K562 (cell line): ENCODE results near the gene NES. TPM values are rescaled to one million over a fixed set of nuclear protein-coding genes. Genes with fewer than 3 reads are reported as not detected.

Experiments used
- CREB1 ChIP-seq, 2 experiments: sonication (generic) in 1 of 2; formaldehyde crosslinking in 1 of 2; IDR thresholded peaks; 2 replicates each; pipeline versions ENCODE4 v1.6.1 to v1.8.0; 2012 to 2022; ENCODE audit warnings: inconsistent platforms in 1 of 2, mild to moderate bottlenecking in 1 of 2, missing genetic modification reagents in 1 of 2, moderate library complexity in 1 of 2
- CTBP1 ChIP-seq: fragments of 450-650 bp; IDR thresholded peaks from 2 replicates; pipeline ENCODE4 v1.6.1; 2016; ENCODE audit warnings: borderline replicate concordance
- ELK1 ChIP-seq: sonication (generic); formaldehyde crosslinking; IDR thresholded peaks from 2 replicates; pipeline ENCODE4 v1.8.1; 2022; ENCODE audit warnings: missing genetic modification reagents
- ERF ChIP-seq: fragments of 450-650 bp; formaldehyde crosslinking; IDR thresholded peaks from 2 replicates; pipeline ENCODE4 v1.4.0; 2020; ENCODE audit warnings: mild to moderate bottlenecking, mixed read lengths
- ETV5 ChIP-seq: sonication (generic); formaldehyde crosslinking; IDR thresholded peaks from 2 replicates; pipeline ENCODE4 v1.4.0; 2020; ENCODE audit warnings: low read depth, mild to moderate bottlenecking, missing genetic modification reagents
- FOSL1 ChIP-seq: fragments of 200-800 bp; sonication (Bioruptor generic); conservative IDR thresholded peaks from 2 replicates; pipeline ENCODE4 v1.6.1; 2016; ENCODE audit warnings: missing genetic modification characterization, missing compliant biosample characterization
- FOXA1 ChIP-seq: fragments of 450-650 bp; IDR thresholded peaks from 2 replicates; pipeline ENCODE4 v1.6.1; 2016; ENCODE audit warnings: mild to moderate bottlenecking, borderline replicate concordance
- HDAC1 ChIP-seq, 2 experiments: fragments of 450-650 bp; IDR thresholded peaks; 2 replicates each; pipeline ENCODE4 v1.6.1; 2016 to 2017; ENCODE audit warnings: inconsistent platforms in 1 of 2, mild to moderate bottlenecking in 1 of 2, moderate library complexity in 1 of 2
- KLF6 ChIP-seq: fragments of 250-450 bp; sonication (Bioruptor Pico); IDR thresholded peaks from 2 replicates; pipeline ENCODE4 v1.4.0; 2020; ENCODE audit warnings: mild to moderate bottlenecking, moderate library complexity, borderline replicate concordance
- MECOM ChIP-seq: fragments of 250-450 bp; sonication (Bioruptor Pico); IDR thresholded peaks from 2 replicates; pipeline ENCODE4 v1.8.0; 2022; ENCODE audit warnings: inconsistent platforms
- POLR3G ChIP-seq: IDR thresholded peaks from 2 replicates; pipeline ENCODE4 v1.6.1; 2011; ENCODE audit not compliant: insufficient read length, insufficient replicate concordance; ENCODE audit errors: extremely low read depth
- RAD21 ChIP-seq, 2 experiments: fragments of 250-450 bp in 1 of 2; fragments of 450-650 bp in 1 of 2; sonication (Bioruptor Pico) in 1 of 2; formaldehyde crosslinking in 1 of 2; IDR thresholded peaks in 1 of 2; conservative IDR thresholded peaks in 1 of 2; 2 replicates each; pipeline versions ENCODE4 v1.4.0 to v1.8.0; 2020 to 2022; ENCODE audit warnings: mild to moderate bottlenecking in 2 of 2, moderate library complexity in 1 of 2
- SMC3 ChIP-seq: conservative IDR thresholded peaks from 2 replicates; pipeline ENCODE4 v1.6.1; 2011; ENCODE audit warnings: low read depth, low read length, improper control_type of control experiment; ENCODE audit not compliant: insufficient read depth
- TAF15 ChIP-seq: fragments of 200-400 bp; formaldehyde crosslinking; IDR thresholded peaks from 2 replicates; pipeline ENCODE4 v1.6.1; 2017; ENCODE audit warnings: mild to moderate bottlenecking, low read depth, low read length, moderate library complexity
- ZNF143 ChIP-seq: sonication (generic); formaldehyde crosslinking; IDR thresholded peaks from 2 replicates; pipeline ENCODE4 v1.9.0; 2022; ENCODE audit warnings: mild to moderate bottlenecking, missing genetic modification reagents
- ZNF316 ChIP-seq: fragments of 450-650 bp; IDR thresholded peaks from 2 replicates; pipeline ENCODE4 v1.6.1; 2016
- ZNF583 ChIP-seq: fragments of 250-450 bp; sonication (Bioruptor Pico); IDR thresholded peaks from 2 replicates; pipeline ENCODE4 v1.4.0; 2020
- ZNF586 ChIP-seq: fragments of 450-650 bp; formaldehyde crosslinking; conservative IDR thresholded peaks from 2 replicates; pipeline ENCODE4 v1.4.0; 2020; ENCODE audit warnings: mild to moderate bottlenecking, moderate library complexity
- ZNF76 ChIP-seq: fragments of 250-450 bp; sonication (Bioruptor Pico); IDR thresholded peaks from 2 replicates; pipeline ENCODE4 v1.4.0; 2020; ENCODE audit warnings: mild to moderate bottlenecking, moderate library complexity, borderline replicate concordance
- polyA plus RNA-seq, 8 experiments: library from polyadenylated mRNA; depleted of rRNA in 4 of 8; stranded (reverse) in 5 of 8; unstranded in 3 of 8; fragments of >200 nt; fragmentation: Nextera tagmentation in 2 of 8; fragmentation: Illumina TruSeq in 1 of 8; extraction: Ambion mirVana in 2 of 8; extraction: Trizol in 1 of 8; gene quantifications; 2 replicates each; pipeline versions ENCODE4 v1.2.1 to v1.2.3, GENCODE V29; 2011 to 2014; ENCODE audit warnings: inconsistent platforms in 1 of 8, missing spikeins in 1 of 8
- total RNA-seq, 7 experiments: library from RNA; depleted of rRNA in 6 of 7; stranded (reverse); fragments of >200 nt in 6 of 7; fragmentation: Illumina TruSeq in 2 of 7; extraction: Trizol in 2 of 7; gene quantifications; 2 replicates each; pipeline versions ENCODE4 v1.2.1 to v1.2.3, GENCODE V29; 2011 to 2021; ENCODE audit warnings: low replicate concordance in 1 of 7
- TF ChIP-seq, protein P1 (sequence below), 2 experiments: fragments of 150-350 bp in 1 of 2; IDR thresholded peaks; 2 replicates each; pipeline ENCODE4 v1.6.1; 2012 to 2016; ENCODE audit warnings: low read depth in 2 of 2, low read length in 2 of 2, mild to moderate bottlenecking in 1 of 2, moderate library complexity in 1 of 2
- TF ChIP-seq, protein P2 (sequence below): fragments of 450-650 bp; formaldehyde crosslinking; IDR thresholded peaks from 2 replicates; pipeline ENCODE4 v1.4.0; 2020; ENCODE audit warnings: mild to moderate bottlenecking

NES gene
- total and polyA plus RNA-seq, 9 of the 15 experiments (the other 6 are each of a cell fraction or from before 2014, with no cell fraction given): 0.10 to 8.6 (median 4.2) TPM

DNA sequence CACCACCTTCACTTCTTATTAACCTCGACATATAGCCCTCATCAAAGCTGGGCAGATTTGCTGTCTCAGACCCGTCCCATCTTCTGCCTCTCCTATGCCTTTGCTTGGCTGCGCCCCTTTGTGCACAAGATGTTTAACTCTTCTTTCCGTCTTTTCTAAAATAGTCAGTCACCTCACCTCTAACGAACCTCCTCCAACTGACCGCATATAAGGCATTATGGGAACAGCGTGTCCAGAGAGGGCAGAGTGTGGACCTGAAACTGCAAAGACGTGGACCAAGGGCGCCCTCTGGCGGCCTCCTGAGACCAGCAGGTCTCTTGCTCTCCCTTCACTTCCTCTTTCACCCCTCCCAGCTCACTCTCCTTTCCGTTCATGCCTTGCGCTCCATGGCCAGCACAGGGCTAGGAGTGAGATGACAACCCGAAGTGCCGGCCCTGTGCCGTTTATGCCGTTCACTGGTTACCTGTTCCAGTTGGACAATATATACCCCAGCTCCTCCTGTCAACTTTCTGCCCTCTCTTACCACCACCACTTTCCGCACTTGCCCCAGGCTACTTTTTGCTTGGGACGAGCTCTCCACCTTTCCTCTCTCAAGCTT, 48.6 kb upstream of the NES start (continued):
- TF ChIP-seq ELK1 (CRISPR knock-in tag) (no peak), ZNF316 (no peak), FOSL1 (tag) (no peak), TAF15 (no peak), ZNF143 (peak; percentile 68), SMC3 (peak; percentile 94), FOXA1 (no peak), RAD21 (CRISPR knock-in tag; conservative IDR thresholded peaks at IDR 0.05 in 1 of 2, IDR thresholded peaks at IDR 0.05 in 1 of 2) (peak; percentile 90 to 94), ERF (CRISPR knock-in tag) (0 out of 2 replicates have a peak, but pooled peaks have one; percentile 3), MECOM (CRISPR knock-in tag) (no peak), CREB1 (IDR thresholded peaks at IDR 0.05) (peak; percentile 52; the same call in 1 of the 2 replicates), CREB1 (CRISPR knock-in tag; IDR thresholded peaks at IDR 0.05) (peak; percentile 46; the same call in 1 of the 2 replicates), CTBP1 (peak; percentile 80), HDAC1 (IDR thresholded peaks at IDR 0.05) (peak in 1 of 2 experiments; percentile 86; a peak in 1 of 4 replicates), ZNF586 (no peak), POLR3G (no peak), ETV5 (peak; percentile 89), ZNF583 (CRISPR knock-in tag) (no peak), ZNF76 (CRISPR knock-in tag) (0 out of 2 replicates have a peak, but pooled peaks have one; percentile 31), KLF6 (CRISPR knock-in tag) (no peak)
- TF ChIP-seq, protein P1, sequence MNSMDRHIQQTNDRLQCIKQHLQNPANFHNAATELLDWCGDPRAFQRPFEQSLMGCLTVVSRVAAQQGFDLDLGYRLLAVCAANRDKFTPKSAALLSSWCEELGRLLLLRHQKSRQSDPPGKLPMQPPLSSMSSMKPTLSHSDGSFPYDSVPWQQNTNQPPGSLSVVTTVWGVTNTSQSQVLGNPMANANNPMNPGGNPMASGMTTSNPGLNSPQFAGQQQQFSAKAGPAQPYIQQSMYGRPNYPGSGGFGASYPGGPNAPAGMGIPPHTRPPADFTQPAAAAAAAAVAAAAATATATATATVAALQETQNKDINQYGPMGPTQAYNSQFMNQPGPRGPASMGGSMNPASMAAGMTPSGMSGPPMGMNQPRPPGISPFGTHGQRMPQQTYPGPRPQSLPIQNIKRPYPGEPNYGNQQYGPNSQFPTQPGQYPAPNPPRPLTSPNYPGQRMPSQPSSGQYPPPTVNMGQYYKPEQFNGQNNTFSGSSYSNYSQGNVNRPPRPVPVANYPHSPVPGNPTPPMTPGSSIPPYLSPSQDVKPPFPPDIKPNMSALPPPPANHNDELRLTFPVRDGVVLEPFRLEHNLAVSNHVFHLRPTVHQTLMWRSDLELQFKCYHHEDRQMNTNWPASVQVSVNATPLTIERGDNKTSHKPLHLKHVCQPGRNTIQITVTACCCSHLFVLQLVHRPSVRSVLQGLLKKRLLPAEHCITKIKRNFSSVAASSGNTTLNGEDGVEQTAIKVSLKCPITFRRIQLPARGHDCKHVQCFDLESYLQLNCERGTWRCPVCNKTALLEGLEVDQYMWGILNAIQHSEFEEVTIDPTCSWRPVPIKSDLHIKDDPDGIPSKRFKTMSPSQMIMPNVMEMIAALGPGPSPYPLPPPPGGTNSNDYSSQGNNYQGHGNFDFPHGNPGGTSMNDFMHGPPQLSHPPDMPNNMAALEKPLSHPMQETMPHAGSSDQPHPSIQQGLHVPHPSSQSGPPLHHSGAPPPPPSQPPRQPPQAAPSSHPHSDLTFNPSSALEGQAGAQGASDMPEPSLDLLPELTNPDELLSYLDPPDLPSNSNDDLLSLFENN (IDR thresholded peaks at IDR 0.05; ENCODE audit: low read depth in 2 of 2, low read length in 2 of 2): 0 out of 4 replicates have a peak, but pooled peaks of 1 of the 2 experiments have one; percentile 36
- TF ChIP-seq, protein P2, sequence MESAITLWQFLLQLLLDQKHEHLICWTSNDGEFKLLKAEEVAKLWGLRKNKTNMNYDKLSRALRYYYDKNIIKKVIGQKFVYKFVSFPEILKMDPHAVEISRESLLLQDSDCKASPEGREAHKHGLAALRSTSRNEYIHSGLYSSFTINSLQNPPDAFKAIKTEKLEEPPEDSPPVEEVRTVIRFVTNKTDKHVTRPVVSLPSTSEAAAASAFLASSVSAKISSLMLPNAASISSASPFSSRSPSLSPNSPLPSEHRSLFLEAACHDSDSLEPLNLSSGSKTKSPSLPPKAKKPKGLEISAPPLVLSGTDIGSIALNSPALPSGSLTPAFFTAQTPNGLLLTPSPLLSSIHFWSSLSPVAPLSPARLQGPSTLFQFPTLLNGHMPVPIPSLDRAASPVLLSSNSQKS (CRISPR knock-in tag): no peak
